Fibroblast of villous mesenchyme (primary cell): Measurements from ENCODE around the gene PHLDA3. TPM values are rescaled to one million over a fixed set of nuclear protein-coding genes. Genes with fewer than 3 reads are reported as not detected.
"Not testable (repeated sequence)": the region's sequence is repeated elsewhere in the genome, so short reads cannot be mapped to it uniquely, and the experiment has no call there.

ENCODE experiments used
- DNase-seq: peaks from one replicate; pipeline ENCODE4 v3.0.0-alpha.2; 2010; ENCODE audit warnings: low read depth
- H3K4me3 ChIP-seq: 2 replicates; pipeline ENCODE4 v1.5.1; 2011; ENCODE audit warnings: low read depth, mild to moderate bottlenecking, low read length
- total RNA-seq: library from RNA; depleted of rRNA; stranded (reverse); fragments of >200 nt; gene quantifications from 2 replicates; pipeline ENCODE4 v1.2.3, GENCODE V29; 2012
- TF ChIP-seq, protein P1 (sequence below): IDR thresholded peaks from 2 replicates; pipeline ENCODE4 v1.5.1; 2012; ENCODE audit warnings: low read depth, mild to moderate bottlenecking, low read length; ENCODE audit not compliant: insufficient read depth

PHLDA3 gene
- total RNA-seq, 1 donor = 70.0 TPM

DNA sequence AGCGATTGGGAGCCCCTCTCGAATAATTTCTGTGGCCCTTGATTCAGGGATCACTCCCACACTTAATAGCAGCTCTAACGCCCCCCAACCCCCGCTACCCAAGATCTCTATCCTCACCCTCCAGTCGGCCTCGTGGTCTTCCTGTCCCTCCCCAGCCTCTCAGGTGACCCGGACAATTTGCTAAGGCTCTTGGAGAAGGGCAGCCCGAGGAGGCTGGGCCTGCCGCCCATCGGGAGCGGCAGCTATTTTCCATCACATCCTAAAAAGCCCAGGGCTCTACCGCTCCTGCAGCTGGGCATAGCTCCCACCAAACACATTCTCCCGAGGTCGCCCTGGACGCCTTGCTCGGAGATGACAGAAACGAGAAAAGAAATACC, 12.0 kb upstream of the PHLDA3 start:
- no peak for DNase-seq
- peak overlapping the region; percentile 44 for H3K4me3 ChIP-seq
- TF ChIP-seq, protein P1, sequence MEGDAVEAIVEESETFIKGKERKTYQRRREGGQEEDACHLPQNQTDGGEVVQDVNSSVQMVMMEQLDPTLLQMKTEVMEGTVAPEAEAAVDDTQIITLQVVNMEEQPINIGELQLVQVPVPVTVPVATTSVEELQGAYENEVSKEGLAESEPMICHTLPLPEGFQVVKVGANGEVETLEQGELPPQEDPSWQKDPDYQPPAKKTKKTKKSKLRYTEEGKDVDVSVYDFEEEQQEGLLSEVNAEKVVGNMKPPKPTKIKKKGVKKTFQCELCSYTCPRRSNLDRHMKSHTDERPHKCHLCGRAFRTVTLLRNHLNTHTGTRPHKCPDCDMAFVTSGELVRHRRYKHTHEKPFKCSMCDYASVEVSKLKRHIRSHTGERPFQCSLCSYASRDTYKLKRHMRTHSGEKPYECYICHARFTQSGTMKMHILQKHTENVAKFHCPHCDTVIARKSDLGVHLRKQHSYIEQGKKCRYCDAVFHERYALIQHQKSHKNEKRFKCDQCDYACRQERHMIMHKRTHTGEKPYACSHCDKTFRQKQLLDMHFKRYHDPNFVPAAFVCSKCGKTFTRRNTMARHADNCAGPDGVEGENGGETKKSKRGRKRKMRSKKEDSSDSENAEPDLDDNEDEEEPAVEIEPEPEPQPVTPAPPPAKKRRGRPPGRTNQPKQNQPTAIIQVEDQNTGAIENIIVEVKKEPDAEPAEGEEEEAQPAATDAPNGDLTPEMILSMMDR = no peak

DNA sequence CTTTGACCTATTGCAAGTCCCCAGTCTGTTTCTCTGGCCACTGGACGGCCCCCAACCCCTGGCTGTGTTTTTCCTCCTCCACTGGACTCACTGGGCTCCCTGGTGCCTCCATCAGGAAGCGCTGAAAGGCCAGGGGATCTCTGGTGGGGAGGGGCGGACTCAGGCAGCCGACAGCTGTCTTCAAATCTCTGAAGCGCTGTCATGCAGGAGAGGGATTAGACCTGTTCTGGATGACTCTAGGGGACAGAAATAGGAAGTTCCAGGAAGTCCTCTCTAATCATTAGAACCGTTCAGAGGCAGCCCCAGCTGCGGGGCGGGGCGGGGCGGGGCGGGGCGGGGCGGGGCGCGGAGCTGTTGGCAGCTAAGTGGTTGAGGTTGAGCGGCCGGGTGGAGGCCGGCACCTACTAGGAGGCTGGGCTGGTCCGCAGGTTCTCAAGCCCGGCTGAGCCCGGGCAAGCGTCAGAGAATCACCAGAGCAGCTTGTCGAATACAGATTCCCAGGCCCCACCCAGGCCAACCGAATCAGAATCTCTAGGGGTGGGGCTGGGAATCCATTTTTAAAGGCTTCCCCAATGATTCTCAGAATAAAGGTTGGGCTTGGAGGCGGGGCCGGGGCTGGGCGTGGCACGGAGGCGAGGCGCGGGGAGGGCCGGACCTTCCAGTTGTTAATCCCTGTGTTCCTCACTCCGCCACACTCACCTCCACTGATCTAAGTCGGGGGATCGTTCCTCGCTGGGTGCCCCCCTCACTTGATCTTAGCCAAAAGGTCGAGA, 11.4 kb upstream of the PHLDA3 start:
- TF ChIP-seq, protein P1 = peak; percentile 10
- peak overlapping the region; percentile 44 for H3K4me3 ChIP-seq
- peak; percentile 60 for DNase-seq

DNA sequence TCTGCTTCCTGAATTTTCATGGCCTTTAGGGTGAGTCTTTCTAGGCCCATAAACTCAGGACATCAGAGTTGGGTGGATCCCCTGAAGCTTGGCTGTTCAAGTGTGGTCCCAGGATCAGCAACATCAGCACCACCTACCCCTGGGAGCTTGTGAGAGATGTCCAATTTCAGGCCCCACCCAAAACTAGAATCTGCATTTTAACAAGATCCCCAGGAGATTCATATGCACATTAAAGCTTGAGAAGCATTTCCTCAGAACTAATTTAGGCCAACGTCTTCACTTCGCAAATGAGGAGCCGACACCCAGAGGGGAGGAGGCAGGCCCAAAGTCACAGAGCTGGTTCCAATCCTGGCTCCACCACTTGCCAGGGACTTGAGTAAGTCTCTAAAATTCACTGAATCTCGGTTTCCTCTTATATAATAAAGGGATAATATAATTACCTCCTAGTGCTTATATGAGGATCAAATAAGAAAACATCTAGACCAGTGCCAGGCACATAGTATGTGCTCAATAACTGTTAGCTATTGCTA, 10.3 kb upstream of the PHLDA3 start:
- TF ChIP-seq, protein P1 = no peak
- DNase-seq = no peak
- no peak overlapping the region for H3K4me3 ChIP-seq

DNA sequence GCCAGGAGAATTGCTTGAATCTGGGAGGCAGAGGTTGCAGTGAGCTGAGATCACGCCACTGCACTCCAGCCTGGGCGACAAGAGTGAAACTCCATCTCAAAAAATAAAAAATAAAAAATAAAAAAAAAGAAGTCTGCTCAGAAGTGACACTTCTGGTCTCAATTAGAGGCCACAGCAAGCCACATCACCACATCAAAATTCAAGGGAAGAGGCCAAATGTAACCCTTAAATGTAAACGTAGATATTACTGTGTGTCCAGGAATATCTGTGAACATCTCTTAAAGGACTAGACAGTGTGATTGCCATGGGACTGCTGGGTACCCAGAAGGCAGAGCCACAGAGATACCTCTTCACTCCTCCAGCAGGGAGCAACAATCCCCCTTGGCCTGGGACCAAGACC, 9.7 kb upstream of the PHLDA3 start:
- H3K4me3 ChIP-seq, DNase-seq: not testable (repeated sequence)

DNA sequence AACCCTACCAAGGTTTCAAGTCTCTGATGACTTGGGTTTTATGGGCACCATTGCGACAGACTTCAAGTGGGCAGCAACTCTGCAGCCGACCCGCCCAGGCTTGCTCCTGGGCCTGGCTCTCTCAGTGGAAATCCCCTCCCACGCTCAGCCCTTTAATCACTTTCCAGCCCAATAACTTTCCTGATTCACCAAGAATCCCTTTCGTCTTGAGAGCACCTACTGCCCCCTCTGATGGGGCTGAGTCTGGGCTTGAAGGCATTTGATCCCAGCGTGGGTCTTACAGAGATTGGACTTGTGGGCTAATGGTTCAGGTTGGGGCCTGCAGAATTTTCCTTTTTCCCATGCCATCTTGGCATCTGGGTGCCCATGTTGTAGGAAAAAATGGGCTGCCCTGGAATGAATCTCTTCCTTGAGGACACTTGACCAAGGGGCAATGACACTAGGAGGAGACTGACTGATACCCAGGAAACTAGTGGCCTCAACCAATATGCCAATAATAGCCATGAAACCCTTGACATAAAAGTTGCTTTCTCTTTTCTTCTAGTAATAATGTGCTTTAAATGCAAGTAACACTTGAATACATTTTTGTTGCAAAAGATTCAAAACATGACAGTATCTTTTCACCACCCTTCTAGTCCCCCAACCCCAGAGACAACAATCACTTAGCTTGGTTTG, 7.8 kb upstream of the PHLDA3 start:
- peak; percentile 80 for DNase-seq
- H3K4me3 ChIP-seq = no peak overlapping the region
- TF ChIP-seq, protein P1 = no peak

DNA sequence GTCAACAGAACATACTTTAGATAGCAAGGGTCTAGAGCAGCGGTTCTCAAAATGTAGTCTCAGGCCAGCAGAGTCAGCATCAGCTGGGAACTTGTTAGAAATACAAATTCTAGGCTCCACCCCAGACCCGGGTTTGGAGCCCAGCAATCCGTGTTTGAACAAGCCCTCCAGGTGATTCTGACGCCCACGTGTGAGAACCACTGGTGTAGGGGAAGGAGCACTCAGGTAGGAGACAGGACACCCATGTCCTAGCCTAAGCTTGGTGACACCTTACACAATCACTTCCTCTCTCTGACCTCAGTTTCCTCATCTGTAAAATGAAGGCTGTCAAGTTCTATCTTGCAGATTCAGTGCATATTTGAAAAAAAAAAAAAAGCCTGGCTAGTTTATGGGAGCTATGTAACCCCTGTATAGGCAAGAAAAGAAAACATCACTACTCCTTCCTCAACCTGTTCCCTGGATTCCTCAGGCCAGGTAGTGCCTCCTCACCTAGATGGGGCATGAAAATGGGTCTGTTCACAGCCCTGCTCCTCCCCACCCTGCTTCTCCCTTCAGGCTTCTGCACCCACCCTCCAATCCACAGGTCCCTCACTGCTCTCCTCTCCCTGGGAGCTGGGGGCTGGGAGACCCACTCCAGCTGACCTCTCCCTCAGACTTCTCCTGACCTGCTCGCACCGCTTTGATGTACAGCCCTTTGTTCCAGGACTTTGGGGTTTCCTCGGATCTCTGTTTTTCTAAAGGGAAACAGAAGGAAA, 7.1 kb upstream of the PHLDA3 start:
- DNase-seq = no peak
- TF ChIP-seq, protein P1 = no peak

DNA sequence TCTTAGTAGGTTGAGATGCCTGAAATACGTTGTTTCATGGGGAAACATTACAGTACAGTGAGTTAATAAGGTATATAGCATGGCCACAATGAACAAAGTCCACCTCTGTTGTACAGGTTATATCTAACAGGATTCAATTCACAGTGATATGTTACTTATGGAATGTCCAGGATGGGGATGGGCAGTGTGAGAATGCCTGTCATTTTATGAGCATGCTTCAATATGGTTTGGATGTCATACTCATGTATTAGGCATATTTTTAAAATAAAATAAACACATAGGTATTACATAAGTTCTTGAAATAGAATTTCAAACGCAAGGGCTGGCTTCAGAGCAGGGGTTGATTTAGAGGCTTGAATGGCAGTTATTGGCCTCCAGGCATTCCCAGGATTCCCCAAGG, 6.1 kb upstream of the PHLDA3 start:
- TF ChIP-seq, protein P1 = no peak
- DNase-seq = no peak
- H3K4me3 ChIP-seq = no peak overlapping the region

More for the DNA sequence above, 7.1 kb upstream of the PHLDA3 start:
- no peak overlapping the region for H3K4me3 ChIP-seq
